Bronchial smooth muscle cell (primary cell): ENCODE results near the gene ZBTB1. TPM values are rescaled to one million over a fixed set of nuclear protein-coding genes. Genes with fewer than 3 reads are reported as not detected.

Source experiments
- total RNA-seq: library from RNA; depleted of rRNA; stranded (reverse); fragments of >200 nt; gene quantifications from 2 replicates; pipeline ENCODE4 v1.2.1, GENCODE V29; 2014

Gene ZBTB1
- 33.4 and 37.1 TPM in 2 replicates for total RNA-seq

GRCh38 chr14:64504310-64504896 lies at the start of gene ZBTB1:
ZBTB1 (plus strand) TSS chr14:64504770; CDS start chr14:64521505, 16,735 bp downstream.

GRCh38 chr14:64465191-64465822 lies 39.3 kb upstream of the ZBTB1 start, which contains the start of gene AKAP5:
AKAP5 (plus strand) TSS chr14:64465499; CDS start chr14:64468395, 2,896 bp downstream.

DNA sequence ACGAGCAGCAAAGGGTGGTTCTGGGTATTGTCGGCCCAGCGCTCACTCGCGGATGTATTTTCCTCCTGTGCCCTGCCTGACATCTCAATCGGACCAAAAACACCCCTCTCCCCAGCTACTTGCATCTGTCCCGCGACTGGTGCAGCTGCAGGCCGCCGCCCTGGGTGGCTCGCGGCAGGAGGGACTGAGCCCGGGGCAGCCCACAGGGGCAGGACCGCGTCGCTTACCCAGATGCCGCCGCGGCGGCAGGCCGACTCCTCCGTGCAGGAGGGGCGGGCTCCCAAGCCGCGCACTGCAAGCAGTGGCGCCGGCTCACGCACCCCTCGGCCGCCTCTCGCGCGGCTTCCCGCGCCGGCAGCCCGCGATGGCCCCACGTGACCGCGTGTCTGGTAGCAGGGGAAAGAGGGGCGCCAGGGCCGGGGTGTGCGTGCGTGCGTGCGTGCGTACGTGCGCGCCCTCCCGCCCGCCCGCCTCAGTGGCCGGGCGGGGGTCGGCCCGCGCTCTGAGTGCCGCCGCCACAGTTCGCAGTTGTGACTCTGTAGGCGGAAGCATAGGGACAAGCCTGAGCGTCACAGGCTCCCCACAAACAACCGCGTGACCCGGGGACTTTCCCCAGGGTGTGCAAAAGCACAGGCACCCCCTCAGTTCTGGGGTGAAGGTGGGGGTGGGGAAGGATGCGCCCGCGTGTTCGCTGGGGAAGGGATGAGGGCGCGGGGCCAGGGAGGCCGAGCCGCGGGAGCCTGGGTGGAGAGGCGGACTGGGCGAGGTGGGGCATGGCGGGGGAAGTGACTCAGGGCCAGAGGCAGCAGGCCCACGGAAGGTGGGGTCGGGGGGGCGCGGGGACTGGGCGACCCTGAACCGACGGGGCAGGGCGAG lies 898 bp upstream of the ZBTB1 start, which contains the start of gene ZBTB25:
Gene ZBTB25, minus strand, starts transcription at position 405 of the 876 bp plus-strand sequence. CDS start 13,305 bp downstream, outside the sequence.

DNA sequence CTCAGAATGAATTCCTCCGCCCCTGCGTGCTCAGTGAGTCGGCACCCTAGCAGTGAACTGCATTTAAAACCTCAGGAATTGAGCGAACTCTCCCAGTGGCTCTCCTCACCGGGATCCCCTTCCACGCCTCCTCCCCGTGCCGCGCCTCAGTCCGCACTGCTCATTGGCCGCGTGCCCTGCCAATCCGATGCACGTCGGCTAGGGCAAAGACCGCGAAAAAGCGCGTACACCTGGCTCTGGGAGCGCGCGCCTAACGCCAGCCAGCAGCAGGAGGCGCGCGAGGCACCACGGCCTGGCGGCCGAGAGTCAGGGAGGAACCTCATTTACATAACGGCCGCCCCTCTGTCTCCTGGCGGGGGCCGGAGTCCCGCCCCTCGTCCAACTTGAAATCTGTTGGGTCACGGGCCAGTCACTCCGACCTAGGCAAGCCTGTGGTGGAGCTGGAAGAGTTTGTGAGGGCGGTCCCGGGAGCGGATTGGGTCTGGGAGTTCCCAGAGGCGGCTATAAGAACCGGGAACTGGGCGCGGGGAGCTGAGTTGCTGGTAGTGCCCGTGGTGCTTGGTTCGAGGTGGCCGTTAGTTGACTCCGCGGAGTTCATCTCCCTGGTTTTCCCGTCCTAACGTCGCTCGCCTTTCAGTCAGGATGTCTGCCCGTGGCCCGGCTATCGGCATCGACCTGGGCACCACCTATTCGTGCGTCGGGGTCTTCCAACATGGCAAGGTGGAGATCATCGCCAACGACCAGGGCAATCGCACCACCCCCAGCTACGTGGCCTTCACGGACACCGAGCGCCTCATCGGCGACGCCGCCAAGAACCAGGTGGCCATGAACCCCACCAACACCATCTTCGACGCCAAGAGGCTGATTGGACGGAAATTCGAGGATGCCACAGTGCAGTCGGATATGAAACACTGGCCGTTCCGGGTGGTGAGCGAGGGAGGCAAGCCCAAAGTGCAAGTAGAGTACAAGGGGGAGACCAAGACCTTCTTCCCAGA lies 35.9 kb downstream of the ZBTB1 start, which contains the start of gene HSPA2:
Gene HSPA2, plus strand, starts transcription at position 534 of the 995 bp plus-strand sequence. Its CDS starts 109 bp downstream, at position 643.

GRCh38 chr14:64549791-64550620 lies 45.4 kb downstream of the ZBTB1 start, which contains the start of gene PPP1R36:
PPP1R36 (plus strand) TSS chr14:64549961; CDS start chr14:64549998, 37 bp downstream.

Other genes with a start within 250 kb of the ZBTB1 start
- 0.32 and 1.4 TPM in 2 replicates for gene ESR2, start 210.4 kb upstream of the ZBTB1 start, total RNA-seq
- 24.2 and 43.3 TPM in 2 replicates for gene MTHFD1, start 116.4 kb upstream of the ZBTB1 start, total RNA-seq
- gene AKAP5, start 39.3 kb upstream of the ZBTB1 start, total RNA-seq, result under 0.01 and 0.09 TPM in 2 replicates
- 3.6 and 5.2 TPM in 2 replicates for gene ZBTB25, start 932 bp upstream of the ZBTB1 start, total RNA-seq
- 1.8 and 2.5 TPM in 2 replicates for gene HSPA2, start 36.0 kb downstream of the ZBTB1 start, total RNA-seq
- gene PPP1R36, start 45.2 kb downstream of the ZBTB1 start, total RNA-seq, result 0.69 and 0.79 TPM in 2 replicates
- gene PLEKHG3, start 199.7 kb downstream of the ZBTB1 start, total RNA-seq, result 0.63 and 2.4 TPM in 2 replicates